ENCODE measurements around the gene NTRK1. TPM values are rescaled to one million over a fixed set of nuclear protein-coding genes. Genes with fewer than 3 reads are reported as not detected.

The NTRK1 gene
- total and polyA plus RNA-seq, 4 experiments from 2014 or later = 0.23 TPM; not detected in 3

DNA sequence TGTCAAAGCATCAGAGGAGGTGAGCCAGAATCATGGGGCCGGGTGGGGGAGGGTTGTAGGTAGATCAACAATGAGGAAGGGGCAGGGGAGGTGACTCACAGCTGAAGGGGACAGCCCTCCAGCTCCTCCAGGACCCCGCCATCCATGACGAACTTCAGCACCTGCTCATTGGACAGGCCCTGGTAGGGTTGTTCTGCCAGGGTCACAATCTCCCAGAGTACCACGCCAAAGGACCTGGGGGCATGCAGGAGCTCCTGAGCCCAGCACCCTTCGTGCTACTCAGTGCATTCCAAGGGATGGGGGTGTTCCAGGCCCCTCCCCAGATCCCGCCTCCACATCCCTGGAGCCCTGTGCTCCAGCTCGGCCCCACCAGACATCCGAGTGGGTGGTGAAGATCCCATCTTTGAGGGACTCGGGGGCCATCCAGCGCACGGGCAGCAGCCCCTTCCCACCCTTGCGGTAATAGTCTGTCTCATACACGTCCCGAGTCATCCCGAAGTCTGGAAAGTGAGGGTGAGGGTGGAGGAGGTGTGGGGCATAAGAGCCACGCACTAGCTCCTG is 19.3 kb upstream of the NTRK1 start:
- CTCF ChIA-PET (ENCODE audit: partially characterized antibody) = interaction anchor here (0.7 to 8.1 kb wide), 6 partner anchors 18 to 73 kb away, joined by 3 to 204 read pairs (median 4); partner anchors contain the start of genes INSRR and NTRK1
- POLR2A ChIA-PET (ENCODE audit: partially characterized antibody) = no interaction called here
- H3K4me1 ChIP-seq (ENCODE audit: insufficient read depth, low read length) = peaks cover 15% of the 10 kb centered on the region
- intact Hi-C loops (cut with micrococcal nuclease) = no loop called here
- peaks cover 0 to 4% of the 10 kb centered on the region in 2 donors for H3K36me3 Mint-ChIP-seq
- peaks cover 29 to 53% of the 10 kb centered on the region in 2 donors for H3K27me3 Mint-ChIP-seq
- DNase-seq = no peak
- no peaks in the 10 kb centered on the region for H3K9me3 ChIP-seq (ENCODE audit: control insufficient read depth in 1 of 2, low read length in 2 of 2)
- no peak overlapping the region for H3K27ac Mint-ChIP-seq
- H3K4me3 ChIP-seq (ENCODE audit: low read length in 2 of 2) = no peak overlapping the region
- no peaks in the 10 kb centered on the region for H3K36me3 ChIP-seq (ENCODE audit: insufficient read depth, low read length)
- peaks cover 5 to 31% (median 15%) of the 10 kb centered on the region in 4 donors for H3K4me1 Mint-ChIP-seq
- H3K4me3 Mint-ChIP-seq = no peak overlapping the region
- H3K27ac ChIP-seq (ENCODE audit: low read depth, low read length) = no peak overlapping the region
- H3K27me3 ChIP-seq (ENCODE audit: insufficient read depth, low read length) = peaks cover 11% of the 10 kb centered on the region
- no peaks in the 10 kb centered on the region for H3K9me3 Mint-ChIP-seq

DNA sequence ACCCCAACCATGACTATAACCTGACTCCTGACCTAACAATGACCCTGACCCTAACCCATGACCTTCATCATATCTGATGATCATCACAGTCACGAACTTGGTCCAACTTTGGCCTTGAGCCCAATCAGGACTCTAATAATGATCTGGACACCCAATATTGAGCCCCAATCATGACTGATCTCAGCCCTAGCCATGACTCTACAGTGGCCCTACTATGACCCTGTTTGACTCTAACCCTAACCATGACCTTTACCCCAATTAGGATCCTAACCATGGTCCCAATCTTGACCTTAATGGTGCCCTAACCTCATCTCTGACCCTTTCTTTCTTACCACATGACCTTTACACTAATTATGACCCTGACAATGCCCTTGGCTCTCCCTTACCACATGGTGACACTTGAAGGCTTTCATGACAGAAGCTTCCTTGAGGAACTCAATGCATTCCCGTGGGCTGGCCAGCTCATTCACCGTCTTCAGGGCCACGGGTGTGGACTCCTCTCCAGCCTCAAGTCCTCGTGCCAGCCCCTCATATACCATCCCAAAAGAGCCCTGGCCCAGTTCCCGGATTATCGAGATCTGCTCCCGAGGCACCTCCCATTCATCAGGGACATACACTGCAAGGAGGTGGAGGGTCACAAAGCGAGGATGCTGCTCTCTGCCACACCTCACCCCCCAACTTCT is 17.9 kb upstream of the NTRK1 start:
- Mint-ChIP-seq H3K36me3 (peaks cover 0 to 4% of the 10 kb centered on the region in 2 donors), H3K27me3 (peaks cover 32 to 55% of the 10 kb centered on the region in 2 donors), H3K4me3 (no peak overlapping the region), H3K27ac (peak overlapping the region in 2 of 7 donors; percentile 32 to 38), H3K4me1 (peaks cover 3 to 44% (median 18%) of the 10 kb centered on the region in 4 donors), H3K9me3 (no peaks in the 10 kb centered on the region)
- Histone ChIP-seq H3K27me3 (ENCODE audit: insufficient read depth, low read length) (peaks cover 11% of the 10 kb centered on the region), H3K4me3 (ENCODE audit: low read length in 2 of 2) (no peak overlapping the region), H3K36me3 (ENCODE audit: insufficient read depth, low read length) (no peaks in the 10 kb centered on the region), H3K27ac (ENCODE audit: low read depth, low read length) (no peak overlapping the region), H3K4me1 (ENCODE audit: insufficient read depth, low read length) (peaks cover 11% of the 10 kb centered on the region), H3K9me3 (ENCODE audit: control insufficient read depth in 1 of 2, low read length in 2 of 2) (no peaks in the 10 kb centered on the region)
- CTCF ChIA-PET (ENCODE audit: partially characterized antibody) = interaction anchor here (2.2 to 8.1 kb wide), 2 partner anchors 17 to 47 kb away, joined by 7 to 204 read pairs; partner anchors contain the start of genes INSRR and NTRK1
- DNase-seq = no peak
- intact Hi-C loops (cut with micrococcal nuclease) = no loop called here
- POLR2A ChIA-PET (ENCODE audit: partially characterized antibody) = no interaction called here

DNA sequence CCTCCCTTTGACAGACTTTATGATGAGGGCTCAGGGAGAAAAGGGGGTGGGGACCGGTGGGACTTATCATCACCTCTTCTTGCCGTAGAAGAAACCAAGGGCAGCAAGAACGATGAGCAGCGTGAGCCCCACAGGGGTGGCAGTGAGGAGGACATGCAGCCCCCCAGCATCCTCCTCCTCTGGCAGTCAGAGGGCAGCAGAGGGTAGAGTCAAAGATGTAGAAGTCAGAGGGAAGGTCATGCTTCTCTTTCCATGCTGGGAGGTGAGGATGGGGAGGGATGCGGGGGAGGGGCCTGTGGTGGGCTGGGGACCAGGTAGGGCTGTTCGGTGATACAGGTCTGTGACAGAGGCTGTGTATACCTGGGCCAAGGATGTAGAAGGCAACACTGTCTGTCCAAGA is 16.6 kb upstream of the NTRK1 start:
- ChIA-PET CTCF (ENCODE audit: partially characterized antibody) (interaction anchor here (1.4 to 2.2 kb wide), 2 partner anchors 9 to 46 kb away, joined by 3 to 7 read pairs; no protein-coding TSS in a partner anchor), POLR2A (ENCODE audit: partially characterized antibody) (no interaction called here)
- Histone ChIP-seq H3K36me3 (ENCODE audit: insufficient read depth, low read length) (no peaks in the 10 kb centered on the region), H3K27me3 (ENCODE audit: insufficient read depth, low read length) (peaks cover 11% of the 10 kb centered on the region), H3K9me3 (ENCODE audit: control insufficient read depth in 1 of 2, low read length in 2 of 2) (no peaks in the 10 kb centered on the region), H3K4me1 (ENCODE audit: insufficient read depth, low read length) (peaks cover 24% of the 10 kb centered on the region), H3K27ac (ENCODE audit: low read depth, low read length) (no peak overlapping the region), H3K4me3 (ENCODE audit: low read length in 2 of 2) (no peak overlapping the region)
- no peak for DNase-seq
- peak overlapping the region in 5 of 8 donors; percentile 2 to 67 (median 45) for H3K4me3 Mint-ChIP-seq
- H3K27ac Mint-ChIP-seq = no peak overlapping the region
- H3K4me1 Mint-ChIP-seq = peaks cover 7 to 52% (median 27%) of the 10 kb centered on the region in 4 donors
- H3K27me3 Mint-ChIP-seq = peaks cover 32 to 51% of the 10 kb centered on the region in 2 donors
- peaks cover 0 to 4% of the 10 kb centered on the region in 2 donors for H3K36me3 Mint-ChIP-seq
- intact Hi-C loops (cut with micrococcal nuclease) = no loop called here
- no peaks in the 10 kb centered on the region for H3K9me3 Mint-ChIP-seq

DNA sequence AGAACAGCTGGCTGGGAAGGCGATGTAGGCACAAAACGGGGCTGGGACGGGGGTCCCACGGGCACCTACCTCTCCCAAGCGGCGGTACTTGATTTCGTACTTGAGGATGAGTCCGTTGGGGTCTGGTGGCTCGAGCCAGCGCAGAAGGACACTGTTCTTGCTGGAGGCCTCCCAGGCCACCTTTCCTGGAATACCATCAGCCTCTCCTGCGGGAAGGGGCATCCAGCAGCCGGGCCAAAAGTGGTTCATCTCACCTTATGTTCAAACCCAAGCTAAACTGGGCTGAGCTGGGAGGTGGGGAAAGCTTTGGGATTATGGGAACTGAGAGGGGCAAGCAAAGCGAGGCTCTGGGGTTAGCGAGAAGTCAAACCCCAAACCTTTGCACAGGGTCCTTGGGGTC is 16.0 kb upstream of the NTRK1 start:
- Histone ChIP-seq H3K36me3 (ENCODE audit: insufficient read depth, low read length) (no peaks in the 10 kb centered on the region), H3K4me1 (ENCODE audit: insufficient read depth, low read length) (peaks cover 25% of the 10 kb centered on the region), H3K9me3 (ENCODE audit: control insufficient read depth in 1 of 2, low read length in 2 of 2) (no peaks in the 10 kb centered on the region), H3K4me3 (ENCODE audit: low read length in 2 of 2) (no peak overlapping the region), H3K27ac (ENCODE audit: low read depth, low read length) (no peak overlapping the region), H3K27me3 (ENCODE audit: insufficient read depth, low read length) (peaks cover 11% of the 10 kb centered on the region)
- H3K4me1 Mint-ChIP-seq = peaks cover 8 to 53% (median 30%) of the 10 kb centered on the region in 4 donors
- H3K36me3 Mint-ChIP-seq = peaks cover 0 to 4% of the 10 kb centered on the region in 2 donors
- no peak for DNase-seq
- peak overlapping the region in 5 of 8 donors; percentile 25 to 62 (median 51) for H3K4me3 Mint-ChIP-seq
- ChIA-PET CTCF (ENCODE audit: partially characterized antibody) (interaction anchor here (1.4 to 5.9 kb wide), 3 partner anchors 9 to 45 kb away, joined by 3 to 47 read pairs (median 7); partner anchors contain the start of genes INSRR and NTRK1), POLR2A (ENCODE audit: partially characterized antibody) (no interaction called here)
- H3K9me3 Mint-ChIP-seq = no peaks in the 10 kb centered on the region
- intact Hi-C loops (cut with micrococcal nuclease) = no loop called here
- H3K27me3 Mint-ChIP-seq = peaks cover 32 to 50% of the 10 kb centered on the region in 2 donors
- peak overlapping the region in 1 of 7 donors; percentile 47 for H3K27ac Mint-ChIP-seq

DNA sequence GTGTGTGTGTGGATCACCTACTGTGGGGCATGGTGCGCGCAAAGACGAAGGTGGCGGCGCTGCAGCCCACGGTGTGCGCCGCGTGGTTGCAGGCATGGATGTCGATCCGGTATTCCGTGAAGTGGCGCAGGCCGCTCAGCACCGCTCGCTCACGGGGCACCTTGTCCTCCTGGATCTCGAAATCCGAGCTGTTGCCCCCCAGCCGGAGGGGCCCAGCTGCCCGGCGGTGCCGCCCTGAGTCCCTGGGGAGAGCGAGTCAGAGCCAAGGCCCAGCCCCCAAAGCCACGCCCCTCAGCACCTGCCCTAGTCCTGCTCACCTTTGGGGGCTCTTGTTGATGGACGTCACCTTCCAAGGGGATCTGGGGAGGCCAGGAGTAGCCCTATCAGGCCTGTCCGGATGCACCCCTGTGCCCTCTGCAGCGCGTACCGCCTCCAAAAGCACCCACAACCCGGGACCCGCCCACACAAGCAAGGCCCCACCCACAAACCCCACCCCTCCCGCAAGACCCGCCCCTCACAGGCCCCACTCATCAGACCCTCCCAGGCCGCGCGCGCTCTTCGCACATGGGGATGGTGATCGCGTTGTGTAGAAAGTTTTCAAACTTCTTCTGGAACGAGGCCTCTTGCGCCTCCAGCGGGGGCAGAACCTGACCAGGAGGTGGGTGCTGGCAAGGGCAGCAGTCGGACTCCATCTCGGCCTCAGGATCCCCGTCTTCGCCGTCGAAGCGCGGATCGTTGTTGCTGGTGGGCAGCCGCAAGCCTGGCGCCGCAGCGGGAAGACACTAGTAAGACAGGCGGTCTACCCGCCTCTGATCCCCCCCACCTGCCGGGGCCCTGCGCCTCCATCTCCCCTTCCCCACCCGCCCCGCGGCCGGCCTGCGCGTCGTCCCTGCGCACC is 15.4 kb upstream of the NTRK1 start:
- intact Hi-C loops (cut with micrococcal nuclease) = no loop called here
- peak overlapping the region in 2 of 7 donors; percentile 37 to 47 for H3K27ac Mint-ChIP-seq
- peak overlapping the region; percentile 8 to 62 (median 55) for H3K4me3 Mint-ChIP-seq
- no peaks in the 10 kb centered on the region for H3K9me3 Mint-ChIP-seq
- Histone ChIP-seq H3K27me3 (ENCODE audit: insufficient read depth, low read length) (peaks cover 11% of the 10 kb centered on the region), H3K4me1 (ENCODE audit: insufficient read depth, low read length) (peaks cover 25% of the 10 kb centered on the region), H3K4me3 (ENCODE audit: low read length in 2 of 2) (no peak overlapping the region), H3K27ac (ENCODE audit: low read depth, low read length) (no peak overlapping the region), H3K36me3 (ENCODE audit: insufficient read depth, low read length) (no peaks in the 10 kb centered on the region), H3K9me3 (ENCODE audit: control insufficient read depth in 1 of 2, low read length in 2 of 2) (no peaks in the 10 kb centered on the region)
- H3K36me3 Mint-ChIP-seq = peaks cover 0 to 4% of the 10 kb centered on the region in 2 donors
- ChIA-PET CTCF (ENCODE audit: partially characterized antibody) (interaction anchor here (1.4 to 5.9 kb wide), 3 partner anchors 10 to 44 kb away, joined by 3 to 47 read pairs (median 7); partner anchors contain the start of genes INSRR and NTRK1), POLR2A (ENCODE audit: partially characterized antibody) (no interaction called here)
- DNase-seq = peak in 4 of 5 donors; percentile 19 to 31 (median 22)
- peaks cover 8 to 53% (median 30%) of the 10 kb centered on the region in 4 donors for H3K4me1 Mint-ChIP-seq
- peaks cover 32 to 48% of the 10 kb centered on the region in 2 donors for H3K27me3 Mint-ChIP-seq

DNA sequence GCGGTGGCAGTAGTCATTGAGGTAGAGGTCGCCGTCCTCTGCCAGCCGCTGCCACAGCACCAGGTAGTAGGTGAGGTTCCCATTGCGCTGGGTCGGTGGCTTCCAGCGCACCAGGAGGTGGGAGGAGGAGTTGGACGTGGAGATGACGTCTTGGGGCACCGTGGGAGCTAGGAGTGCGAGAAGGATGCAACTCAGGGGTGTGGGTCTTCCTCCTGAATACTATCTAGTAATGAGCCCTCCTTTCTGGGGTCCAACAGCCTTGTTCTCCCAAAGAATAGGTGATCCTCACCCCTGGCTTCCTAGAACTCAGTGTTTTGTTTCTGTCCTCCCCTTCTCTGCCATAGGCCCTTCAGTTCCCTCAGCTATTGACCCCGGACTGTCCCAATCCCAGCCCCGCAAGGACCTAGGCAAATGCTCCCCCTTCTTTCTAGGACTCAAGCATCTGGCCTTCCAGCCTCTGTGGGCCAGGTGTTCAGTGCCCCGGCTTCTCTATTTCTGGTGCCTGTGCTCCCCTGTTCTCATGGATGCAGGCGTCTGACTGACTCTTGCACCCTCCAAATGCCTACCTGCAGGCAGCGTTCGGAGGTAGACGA is 14.6 kb upstream of the NTRK1 start:
- POLR2A ChIA-PET (ENCODE audit: partially characterized antibody) = no interaction called here
- no peaks in the 10 kb centered on the region for H3K9me3 Mint-ChIP-seq
- Histone ChIP-seq H3K27ac (ENCODE audit: low read depth, low read length) (no peak overlapping the region), H3K27me3 (ENCODE audit: insufficient read depth, low read length) (peaks cover 5% of the 10 kb centered on the region), H3K9me3 (ENCODE audit: control insufficient read depth in 1 of 2, low read length in 2 of 2) (no peaks in the 10 kb centered on the region), H3K4me3 (ENCODE audit: low read length in 2 of 2) (no peak overlapping the region), H3K36me3 (ENCODE audit: insufficient read depth, low read length) (no peaks in the 10 kb centered on the region), H3K4me1 (ENCODE audit: insufficient read depth, low read length) (peaks cover 25% of the 10 kb centered on the region)
- H3K27ac Mint-ChIP-seq = peak overlapping the region in 1 of 7 donors; percentile 66
- DNase-seq = no peak
- CTCF ChIA-PET (ENCODE audit: partially characterized antibody) = interaction anchor here (1.3 to 5.9 kb wide), 2 partner anchors 14 to 32 kb away, joined by 4 to 47 read pairs; partner anchors contain the start of genes INSRR and NTRK1
- H3K4me3 Mint-ChIP-seq = peak overlapping the region in 2 of 8 donors; percentile 45 to 71
- H3K4me1 Mint-ChIP-seq = peaks cover 8 to 53% (median 30%) of the 10 kb centered on the region in 4 donors
- intact Hi-C loops (cut with micrococcal nuclease) = no loop called here
- peaks cover 28 to 45% of the 10 kb centered on the region in 2 donors for H3K27me3 Mint-ChIP-seq
- H3K36me3 Mint-ChIP-seq = peaks cover 0 to 4% of the 10 kb centered on the region in 2 donors
